GM18873 (cell line): ENCODE results near the gene MPHOSPH9.

Experiments
- ATAC-seq: cut with Tn5 transposase; IDR thresholded peaks from one replicate; pipeline ENCODE4 v1.9.1; 2021; ENCODE audit warnings: mild to moderate bottlenecking, moderate library complexity, moderate number of reproducible peaks; ENCODE audit not compliant: unreplicated experiment, low FRiP score

MPHOSPH9 gene

GRCh38 chr12:123131291-123131832, 101.6 kb downstream of the MPHOSPH9 start:
- no peak for ATAC-seq

DNA sequence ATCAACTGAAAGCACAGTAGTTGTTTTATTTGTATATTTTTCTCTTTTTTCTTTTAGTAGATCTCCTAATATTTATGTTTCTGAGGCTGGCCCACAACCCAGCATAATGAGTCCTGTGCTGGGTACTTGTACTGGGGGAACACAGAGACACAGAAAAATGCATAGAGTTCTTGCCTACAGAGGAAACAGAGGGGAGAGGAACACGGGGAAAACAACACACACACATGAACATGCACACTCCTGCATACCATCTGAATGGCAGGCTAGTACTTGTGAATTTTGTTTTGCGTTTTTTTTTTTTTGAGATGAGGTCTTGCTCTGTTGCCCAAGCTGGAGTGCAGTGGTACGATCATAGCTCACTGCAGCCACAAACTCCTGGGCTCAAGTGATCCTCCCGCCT, 103.3 kb downstream of the MPHOSPH9 start:
- no peak for ATAC-seq

DNA sequence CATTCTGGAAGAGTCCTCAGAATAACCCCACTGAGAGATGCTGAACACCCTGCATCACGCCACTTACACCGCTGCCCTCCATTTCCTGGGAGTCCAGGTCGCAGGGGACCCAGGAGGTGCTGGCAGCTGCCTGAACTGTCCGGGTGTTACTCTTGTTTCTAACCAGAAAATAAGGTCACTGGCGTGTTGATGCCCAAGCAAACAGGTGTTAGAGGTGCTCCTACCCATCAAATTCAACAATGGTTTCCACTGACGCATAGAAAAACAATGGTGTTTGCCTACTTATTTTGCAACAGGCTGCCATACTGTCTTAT, 105.8 kb downstream of the MPHOSPH9 start:
- ATAC-seq = no peak

DNA sequence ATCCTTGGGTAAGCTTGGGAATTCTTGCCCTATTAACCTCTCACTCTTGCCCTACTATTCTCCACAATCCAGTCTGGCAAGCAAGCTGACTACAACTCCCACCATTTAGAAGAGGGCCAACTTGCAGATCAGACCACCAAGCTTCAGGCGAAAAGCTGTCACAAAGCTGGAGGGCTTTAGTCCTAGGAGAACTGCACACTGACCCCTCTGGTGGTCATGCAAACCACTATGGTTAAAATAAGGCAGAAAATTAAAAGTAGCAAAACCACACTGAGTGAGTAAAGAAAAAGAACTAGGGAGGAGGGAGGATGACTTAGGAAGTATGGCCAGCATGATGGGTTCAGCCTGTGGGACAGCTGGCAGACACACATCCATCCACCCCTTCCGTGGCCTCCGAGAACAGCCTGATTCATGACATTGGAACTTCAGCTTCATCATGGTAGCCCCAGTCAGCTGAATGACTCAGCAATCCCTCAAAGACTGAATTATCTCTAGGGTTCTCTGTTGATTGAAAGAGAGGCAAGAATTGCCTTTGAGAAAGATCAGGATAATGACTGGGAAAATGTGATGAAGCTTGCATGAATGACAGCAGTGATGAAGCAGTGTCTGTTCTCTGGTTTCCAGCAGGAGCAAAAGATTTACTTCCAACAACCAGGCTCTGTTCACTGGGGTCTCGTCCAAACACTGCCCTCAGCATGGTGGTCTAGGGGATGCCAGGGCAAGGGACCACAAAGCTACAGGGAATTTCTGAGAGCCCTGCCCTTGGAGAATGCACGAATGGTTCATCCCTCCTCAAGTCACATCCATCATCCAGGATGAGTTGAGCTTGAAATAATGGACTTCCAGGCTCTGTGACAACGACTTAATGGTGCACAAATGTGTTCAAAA, 106.4 kb downstream of the MPHOSPH9 start:
- no peak for ATAC-seq

GRCh38 chr12:123122626-123123025, 110.3 kb downstream of the MPHOSPH9 start:
- no peak for ATAC-seq

GRCh38 chr12:123121670-123122069, 111.3 kb downstream of the MPHOSPH9 start:
- ATAC-seq = no peak

GRCh38 chr12:123120452-123121166, 112.3 kb downstream of the MPHOSPH9 start:
- ATAC-seq = no peak

GRCh38 chr12:123119808-123120207, 113.1 kb downstream of the MPHOSPH9 start:
- ATAC-seq = peak; percentile 80

- no peak for ATAC-seq
Measured at GRCh38 chr12:123118497-123118896, 114.4 kb downstream of the MPHOSPH9 start.

- no peak for ATAC-seq
Measured at GRCh38 chr12:123115409-123116121, 117.4 kb downstream of the MPHOSPH9 start.

DNA sequence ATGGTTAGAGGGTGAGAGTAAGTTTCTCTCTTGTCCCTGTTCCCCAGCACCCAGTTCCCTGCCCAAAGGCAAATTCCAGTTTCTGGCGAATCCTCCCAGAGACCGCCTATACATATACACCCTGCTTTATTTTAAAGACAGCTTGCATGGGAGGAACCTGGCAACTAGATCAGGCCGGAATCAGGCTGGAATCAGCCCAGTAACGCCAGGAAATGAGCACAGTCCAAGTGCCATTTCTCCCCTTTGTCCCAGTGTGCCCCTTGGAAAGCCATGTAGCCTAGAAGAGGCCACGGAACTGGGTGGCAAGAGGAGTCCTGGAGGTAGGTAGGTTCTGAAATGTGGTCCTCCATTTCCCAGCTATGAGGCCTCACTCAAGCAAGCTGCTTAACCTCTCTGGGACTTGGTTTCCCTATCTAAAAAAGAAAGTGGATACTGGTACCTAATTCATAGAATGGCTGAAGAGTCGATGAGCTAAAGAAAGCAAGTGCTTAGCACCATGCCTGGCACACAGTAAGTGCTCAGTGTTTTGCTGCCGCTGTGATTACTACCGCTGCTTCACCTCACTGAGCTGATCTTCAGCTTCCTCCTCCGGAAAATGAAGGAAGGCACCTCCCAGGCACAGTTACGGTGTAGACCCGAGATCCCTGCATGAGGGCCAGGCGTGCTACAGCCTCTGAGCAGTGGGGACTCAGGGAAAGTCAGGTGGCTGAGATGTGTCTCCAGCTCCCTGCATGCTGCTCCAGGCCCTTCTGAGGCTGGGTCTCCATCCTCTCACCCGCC, 118.4 kb downstream of the MPHOSPH9 start:
- ATAC-seq = no peak

- ATAC-seq = no peak
Measured at GRCh38 chr12:123113026-123113425, 119.9 kb downstream of the MPHOSPH9 start.

DNA sequence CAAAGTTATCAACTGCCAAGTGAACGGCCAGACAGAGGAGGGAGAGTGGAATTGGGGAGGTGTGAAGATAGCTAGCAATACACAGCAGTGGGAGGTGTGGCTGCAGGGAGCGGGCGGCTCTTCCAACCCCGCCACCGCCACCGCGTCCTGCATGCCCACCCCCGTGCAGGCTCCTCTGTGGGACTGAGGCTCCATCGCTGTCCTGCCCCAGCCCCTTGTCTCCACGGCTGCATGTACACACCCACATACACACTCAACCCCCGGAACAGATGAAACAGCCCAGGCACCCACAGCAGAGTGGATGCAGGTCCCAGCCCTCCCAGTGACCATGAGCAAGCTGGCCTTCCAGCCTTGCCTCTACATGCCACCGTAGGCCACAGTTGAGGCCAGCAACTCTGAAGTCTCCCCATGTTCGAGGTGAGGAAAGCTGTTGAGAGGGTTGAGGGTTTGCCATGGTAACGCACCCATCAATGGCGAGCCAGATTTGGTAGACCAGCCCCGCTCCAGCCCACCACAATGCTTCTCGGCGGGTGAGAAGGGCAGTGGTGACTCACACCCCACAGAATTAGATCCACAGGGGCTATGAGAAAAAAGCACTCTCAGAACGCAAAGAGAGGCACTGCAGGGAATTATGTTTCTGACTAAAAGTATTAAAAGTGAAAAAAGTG, 121.3 kb downstream of the MPHOSPH9 start:
- ATAC-seq = no peak

DNA sequence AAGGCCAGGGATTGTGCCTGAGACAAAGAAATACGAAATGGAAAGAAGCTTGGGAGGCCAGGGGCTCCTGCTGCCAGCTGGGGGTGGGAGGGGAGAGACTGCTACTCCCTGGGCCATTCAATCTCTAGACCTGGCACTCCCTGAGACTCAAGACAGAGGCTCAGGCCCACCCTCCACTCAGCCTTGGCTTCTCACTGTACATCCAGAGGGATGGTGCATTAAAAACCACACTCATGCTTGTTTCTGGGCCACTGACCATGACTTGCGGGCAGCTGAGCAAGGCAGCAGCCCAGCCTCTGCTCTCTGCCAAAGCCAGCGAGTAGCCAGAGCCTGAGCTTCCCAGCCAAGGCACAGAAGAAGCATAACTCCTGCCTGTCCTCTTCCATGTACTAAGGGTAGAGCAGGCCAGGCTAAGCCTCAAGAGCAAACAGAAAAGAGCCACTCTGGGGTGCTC, 123.6 kb downstream of the MPHOSPH9 start:
- ATAC-seq = no peak

GRCh38 chr12:123108682-123109066, 124.3 kb downstream of the MPHOSPH9 start:
- no peak for ATAC-seq

GRCh38 chr12:123107926-123108681, 124.8 kb downstream of the MPHOSPH9 start:
- no peak for ATAC-seq

GRCh38 chr12:123106640-123107359, 126.1 kb downstream of the MPHOSPH9 start:
- ATAC-seq = no peak

DNA sequence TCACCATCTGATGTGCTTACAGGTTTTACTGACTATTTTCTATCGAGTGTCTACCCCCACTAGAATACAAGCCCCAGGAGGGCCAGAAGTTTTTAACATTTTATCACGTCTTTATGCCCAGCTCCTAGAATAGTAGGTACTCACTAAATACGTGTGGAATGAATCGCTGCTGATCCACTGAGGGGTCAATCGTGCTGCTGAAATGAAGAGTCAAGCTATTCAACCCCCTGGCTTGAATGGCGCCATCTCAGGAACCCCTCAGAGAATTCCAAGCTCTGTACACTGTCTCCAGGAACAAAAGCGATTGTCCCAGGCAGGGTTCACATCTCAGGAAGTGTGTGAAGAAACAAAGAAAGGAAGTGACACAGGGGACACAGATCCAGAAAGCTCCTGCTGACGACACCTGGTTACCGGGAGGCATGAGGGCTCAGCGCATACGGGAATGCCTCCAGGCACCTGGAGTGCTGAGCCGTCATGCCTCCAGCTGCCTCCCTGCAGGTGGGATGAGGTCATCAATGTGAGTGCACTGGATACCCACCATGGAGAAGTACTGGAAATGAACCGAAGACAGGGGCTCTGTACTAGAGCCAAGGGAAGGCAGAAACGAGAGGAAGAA, 127.6 kb downstream of the MPHOSPH9 start:
- ATAC-seq = no peak
